SK-N-SH treated with all-trans-retinoic acid at 6 μM for 48 hours (cell line): ENCODE data around the gene ITPR2.

Source experiments
- ATAC-seq: fragments of 200-7000 bp; cut with Tn5 transposase; 3 replicates; pipeline ENCODE4 v1.9.1; 2020; ENCODE audit warnings: mild to moderate bottlenecking, moderate library complexity
- BACH2 ChIP-seq: fragments of 250-450 bp; sonication (Bioruptor Pico); IDR thresholded peaks from 2 replicates; pipeline ENCODE4 v1.9.0; 2021; ENCODE audit warnings: mild to moderate bottlenecking, borderline replicate concordance
- CSDC2 ChIP-seq: fragments of 250-450 bp; sonication (Bioruptor Pico); IDR thresholded peaks from 2 replicates; pipeline ENCODE4 v1.5.0; 2020; ENCODE audit warnings: mild to moderate bottlenecking, moderate library complexity
- ESRRG ChIP-seq: fragments of 250-450 bp; sonication (Bioruptor Pico); IDR thresholded peaks from 2 replicates; pipeline ENCODE4 v1.6.1; 2021; ENCODE audit warnings: mild to moderate bottlenecking
- GLIS3 ChIP-seq: fragments of 250-450 bp; sonication (Bioruptor Pico); IDR thresholded peaks from 2 replicates; pipeline ENCODE4 v1.5.0; 2020; ENCODE audit warnings: mild to moderate bottlenecking, moderate library complexity
- ISL1 ChIP-seq: fragments of 250-450 bp; sonication (Bioruptor Pico); IDR thresholded peaks from 2 replicates; pipeline ENCODE4 v2.1.2; 2022; ENCODE audit warnings: mild to moderate bottlenecking, moderate library complexity
- PPARA ChIP-seq: fragments of 250-450 bp; sonication (Bioruptor Pico); IDR thresholded peaks from 2 replicates; pipeline ENCODE4 v1.5.0; 2020; ENCODE audit warnings: mild to moderate bottlenecking, borderline replicate concordance
- SNAI2 ChIP-seq: fragments of 250-450 bp; sonication (Bioruptor Pico); IDR thresholded peaks from 2 replicates; pipeline ENCODE4 v1.5.0; 2020; ENCODE audit warnings: mild to moderate bottlenecking, moderate library complexity
- TCF4 ChIP-seq: fragments of 250-450 bp; sonication (Bioruptor Pico); IDR thresholded peaks from 2 replicates; pipeline ENCODE4 v1.8.0; 2021; ENCODE audit warnings: mild to moderate bottlenecking, moderate library complexity, borderline replicate concordance
- TOX ChIP-seq: fragments of 250-450 bp; sonication (Bioruptor Pico); IDR thresholded peaks from 2 replicates; pipeline ENCODE4 v1.8.0; 2021; ENCODE audit warnings: mild to moderate bottlenecking, moderate library complexity, borderline replicate concordance
- ZFP3 ChIP-seq: fragments of 250-450 bp; sonication (Bioruptor Pico); IDR thresholded peaks from 2 replicates; pipeline ENCODE4 v1.5.0; 2020; ENCODE audit warnings: mild to moderate bottlenecking, moderate library complexity
- ZFP30 ChIP-seq: fragments of 450-650 bp; formaldehyde crosslinking; IDR thresholded peaks from 2 replicates; pipeline ENCODE4 v1.5.0; 2022; ENCODE audit warnings: mild to moderate bottlenecking, moderate library complexity
- ZNF565 ChIP-seq: fragments of 450-650 bp; formaldehyde crosslinking; conservative IDR thresholded peaks from 2 replicates; pipeline ENCODE4 v1.5.0; 2020; ENCODE audit warnings: low read depth, mild to moderate bottlenecking, moderate library complexity
- ZNF70 ChIP-seq: fragments of 450-650 bp; formaldehyde crosslinking; IDR thresholded peaks from 2 replicates; pipeline ENCODE4 v1.5.0; 2020; ENCODE audit warnings: mild to moderate bottlenecking, moderate library complexity
- ZNF8 ChIP-seq: fragments of 450-650 bp; formaldehyde crosslinking; IDR thresholded peaks from 2 replicates; pipeline ENCODE4 v1.5.0; 2020; ENCODE audit warnings: mild to moderate bottlenecking, moderate library complexity
- TF ChIP-seq, protein P1 (sequence below): fragments of 250-450 bp; sonication (Bioruptor Pico); IDR thresholded peaks from 2 replicates; pipeline ENCODE4 v1.5.1; 2021; ENCODE audit warnings: mild to moderate bottlenecking, moderate library complexity
- TF ChIP-seq, protein P2 (sequence below): fragments of 250-450 bp; sonication (Bioruptor Pico); IDR thresholded peaks from 2 replicates; pipeline ENCODE4 v1.5.1; 2020; ENCODE audit warnings: low read depth, mild to moderate bottlenecking, moderate library complexity
- TF ChIP-seq, protein P3 (sequence below): fragments of 250-450 bp; sonication (Bioruptor Pico); IDR thresholded peaks from 2 replicates; pipeline ENCODE4 v1.5.0; 2020; ENCODE audit warnings: mild to moderate bottlenecking, moderate library complexity
- TF ChIP-seq, protein P4 (sequence below): fragments of 250-450 bp; sonication (Bioruptor Pico); IDR thresholded peaks from 2 replicates; pipeline ENCODE4 v1.8.0; 2020; ENCODE audit warnings: mild to moderate bottlenecking, moderate library complexity, borderline replicate concordance
- TF ChIP-seq, protein P5 (sequence below): fragments of 250-450 bp; sonication (Bioruptor Pico); IDR thresholded peaks from 2 replicates; pipeline ENCODE4 v1.8.0; 2021; ENCODE audit warnings: low read depth, mild to moderate bottlenecking, moderate library complexity, borderline replicate concordance

The ITPR2 gene

DNA sequence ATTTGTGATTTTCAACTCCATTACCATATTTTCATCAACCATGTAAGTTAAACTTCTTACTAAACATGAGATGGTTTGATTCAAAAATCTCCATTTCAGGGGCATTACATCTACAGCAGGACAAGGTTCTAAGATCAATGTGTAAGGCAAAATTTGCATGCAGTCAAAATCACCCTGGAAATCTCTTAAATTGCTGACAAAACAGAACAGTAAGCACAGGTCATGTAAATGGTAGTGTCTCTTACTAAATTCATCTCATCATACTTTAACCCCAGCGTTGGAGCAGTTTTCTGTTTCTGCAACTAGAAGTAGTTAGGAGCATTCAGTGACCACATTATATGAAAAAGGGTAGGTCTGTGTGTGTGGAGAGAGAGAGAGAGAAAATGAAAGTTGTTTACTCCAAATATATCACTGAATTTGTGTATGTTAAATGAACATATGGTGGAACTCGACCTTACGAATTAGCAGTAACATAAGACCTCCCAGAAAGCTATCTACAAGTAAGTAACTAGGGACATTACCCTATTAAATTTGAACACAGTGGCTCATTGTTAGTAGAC is 410.1 kb downstream of the ITPR2 start:
- ATAC-seq: no peak
- TF ChIP-seq ZNF8 (CRISPR knock-in tag): no peak
- no peak for TF ChIP-seq SNAI2 (CRISPR knock-in tag)
- TF ChIP-seq, protein P1, sequence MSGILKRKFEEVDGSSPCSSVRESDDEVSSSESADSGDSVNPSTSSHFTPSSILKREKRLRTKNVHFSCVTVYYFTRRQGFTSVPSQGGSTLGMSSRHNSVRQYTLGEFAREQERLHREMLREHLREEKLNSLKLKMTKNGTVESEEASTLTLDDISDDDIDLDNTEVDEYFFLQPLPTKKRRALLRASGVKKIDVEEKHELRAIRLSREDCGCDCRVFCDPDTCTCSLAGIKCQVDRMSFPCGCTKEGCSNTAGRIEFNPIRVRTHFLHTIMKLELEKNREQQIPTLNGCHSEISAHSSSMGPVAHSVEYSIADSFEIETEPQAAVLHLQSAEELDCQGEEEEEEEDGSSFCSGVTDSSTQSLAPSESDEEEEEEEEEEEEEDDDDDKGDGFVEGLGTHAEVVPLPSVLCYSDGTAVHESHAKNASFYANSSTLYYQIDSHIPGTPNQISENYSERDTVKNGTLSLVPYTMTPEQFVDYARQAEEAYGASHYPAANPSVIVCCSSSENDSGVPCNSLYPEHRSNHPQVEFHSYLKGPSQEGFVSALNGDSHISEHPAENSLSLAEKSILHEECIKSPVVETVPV: no peak
- TF ChIP-seq, protein P2, sequence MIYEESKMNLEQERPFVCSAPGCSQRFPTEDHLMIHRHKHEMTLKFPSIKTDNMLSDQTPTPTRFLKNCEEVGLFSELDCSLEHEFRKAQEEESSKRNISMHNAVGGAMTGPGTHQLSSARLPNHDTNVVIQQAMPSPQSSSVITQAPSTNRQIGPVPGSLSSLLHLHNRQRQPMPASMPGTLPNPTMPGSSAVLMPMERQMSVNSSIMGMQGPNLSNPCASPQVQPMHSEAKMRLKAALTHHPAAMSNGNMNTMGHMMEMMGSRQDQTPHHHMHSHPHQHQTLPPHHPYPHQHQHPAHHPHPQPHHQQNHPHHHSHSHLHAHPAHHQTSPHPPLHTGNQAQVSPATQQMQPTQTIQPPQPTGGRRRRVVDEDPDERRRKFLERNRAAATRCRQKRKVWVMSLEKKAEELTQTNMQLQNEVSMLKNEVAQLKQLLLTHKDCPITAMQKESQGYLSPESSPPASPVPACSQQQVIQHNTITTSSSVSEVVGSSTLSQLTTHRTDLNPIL (CRISPR knock-in tag): no peak
- no peak for TF ChIP-seq ZNF565 (CRISPR knock-in tag)
- TF ChIP-seq, protein P3, sequence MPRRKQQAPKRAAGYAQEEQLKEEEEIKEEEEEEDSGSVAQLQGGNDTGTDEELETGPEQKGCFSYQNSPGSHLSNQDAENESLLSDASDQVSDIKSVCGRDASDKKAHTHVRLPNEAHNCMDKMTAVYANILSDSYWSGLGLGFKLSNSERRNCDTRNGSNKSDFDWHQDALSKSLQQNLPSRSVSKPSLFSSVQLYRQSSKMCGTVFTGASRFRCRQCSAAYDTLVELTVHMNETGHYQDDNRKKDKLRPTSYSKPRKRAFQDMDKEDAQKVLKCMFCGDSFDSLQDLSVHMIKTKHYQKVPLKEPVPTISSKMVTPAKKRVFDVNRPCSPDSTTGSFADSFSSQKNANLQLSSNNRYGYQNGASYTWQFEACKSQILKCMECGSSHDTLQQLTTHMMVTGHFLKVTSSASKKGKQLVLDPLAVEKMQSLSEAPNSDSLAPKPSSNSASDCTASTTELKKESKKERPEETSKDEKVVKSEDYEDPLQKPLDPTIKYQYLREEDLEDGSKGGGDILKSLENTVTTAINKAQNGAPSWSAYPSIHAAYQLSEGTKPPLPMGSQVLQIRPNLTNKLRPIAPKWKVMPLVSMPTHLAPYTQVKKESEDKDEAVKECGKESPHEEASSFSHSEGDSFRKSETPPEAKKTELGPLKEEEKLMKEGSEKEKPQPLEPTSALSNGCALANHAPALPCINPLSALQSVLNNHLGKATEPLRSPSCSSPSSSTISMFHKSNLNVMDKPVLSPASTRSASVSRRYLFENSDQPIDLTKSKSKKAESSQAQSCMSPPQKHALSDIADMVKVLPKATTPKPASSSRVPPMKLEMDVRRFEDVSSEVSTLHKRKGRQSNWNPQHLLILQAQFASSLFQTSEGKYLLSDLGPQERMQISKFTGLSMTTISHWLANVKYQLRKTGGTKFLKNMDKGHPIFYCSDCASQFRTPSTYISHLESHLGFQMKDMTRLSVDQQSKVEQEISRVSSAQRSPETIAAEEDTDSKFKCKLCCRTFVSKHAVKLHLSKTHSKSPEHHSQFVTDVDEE (CRISPR knock-in tag): no peak
- TF ChIP-seq, all 23 proteins: peak for 0

DNA sequence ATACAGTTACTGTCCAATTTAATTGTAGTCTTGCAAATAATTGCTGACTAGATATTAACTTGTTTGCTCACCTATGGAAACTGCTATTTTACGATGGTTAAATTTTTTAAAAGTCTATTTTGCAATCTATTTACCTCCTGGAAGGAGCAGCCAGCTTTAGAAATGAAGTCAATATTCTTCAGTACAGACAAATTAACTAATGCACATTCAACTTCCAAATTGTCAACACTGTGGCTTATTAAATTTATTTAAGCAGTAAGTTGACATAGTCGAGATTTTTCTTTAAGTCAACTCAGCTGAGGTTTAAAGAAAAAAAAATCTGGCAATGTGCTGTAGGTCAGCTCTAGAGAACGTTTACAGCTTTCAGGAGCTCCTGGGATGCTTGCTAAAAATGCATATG is 416.4 kb downstream of the ITPR2 start:
- TF ChIP-seq BACH2 (CRISPR knock-in tag) (no peak), CSDC2 (CRISPR knock-in tag) (no peak), ZFP3 (CRISPR knock-in tag) (no peak), ESRRG (CRISPR knock-in tag) (no peak), TOX (CRISPR knock-in tag) (no peak), ISL1 (CRISPR knock-in tag) (no peak), ZFP30 (CRISPR knock-in tag) (no peak), TCF4 (no peak), PPARA (CRISPR knock-in tag) (no peak), ZNF70 (CRISPR knock-in tag) (no peak)
- TF ChIP-seq, protein P4, sequence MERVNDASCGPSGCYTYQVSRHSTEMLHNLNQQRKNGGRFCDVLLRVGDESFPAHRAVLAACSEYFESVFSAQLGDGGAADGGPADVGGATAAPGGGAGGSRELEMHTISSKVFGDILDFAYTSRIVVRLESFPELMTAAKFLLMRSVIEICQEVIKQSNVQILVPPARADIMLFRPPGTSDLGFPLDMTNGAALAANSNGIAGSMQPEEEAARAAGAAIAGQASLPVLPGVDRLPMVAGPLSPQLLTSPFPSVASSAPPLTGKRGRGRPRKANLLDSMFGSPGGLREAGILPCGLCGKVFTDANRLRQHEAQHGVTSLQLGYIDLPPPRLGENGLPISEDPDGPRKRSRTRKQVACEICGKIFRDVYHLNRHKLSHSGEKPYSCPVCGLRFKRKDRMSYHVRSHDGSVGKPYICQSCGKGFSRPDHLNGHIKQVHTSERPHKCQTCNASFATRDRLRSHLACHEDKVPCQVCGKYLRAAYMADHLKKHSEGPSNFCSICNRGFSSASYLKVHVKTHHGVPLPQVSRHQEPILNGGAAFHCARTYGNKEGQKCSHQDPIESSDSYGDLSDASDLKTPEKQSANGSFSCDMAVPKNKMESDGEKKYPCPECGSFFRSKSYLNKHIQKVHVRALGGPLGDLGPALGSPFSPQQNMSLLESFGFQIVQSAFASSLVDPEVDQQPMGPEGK (CRISPR knock-in tag): no peak
- TF ChIP-seq, protein P1: no peak
- TF ChIP-seq, protein P5, sequence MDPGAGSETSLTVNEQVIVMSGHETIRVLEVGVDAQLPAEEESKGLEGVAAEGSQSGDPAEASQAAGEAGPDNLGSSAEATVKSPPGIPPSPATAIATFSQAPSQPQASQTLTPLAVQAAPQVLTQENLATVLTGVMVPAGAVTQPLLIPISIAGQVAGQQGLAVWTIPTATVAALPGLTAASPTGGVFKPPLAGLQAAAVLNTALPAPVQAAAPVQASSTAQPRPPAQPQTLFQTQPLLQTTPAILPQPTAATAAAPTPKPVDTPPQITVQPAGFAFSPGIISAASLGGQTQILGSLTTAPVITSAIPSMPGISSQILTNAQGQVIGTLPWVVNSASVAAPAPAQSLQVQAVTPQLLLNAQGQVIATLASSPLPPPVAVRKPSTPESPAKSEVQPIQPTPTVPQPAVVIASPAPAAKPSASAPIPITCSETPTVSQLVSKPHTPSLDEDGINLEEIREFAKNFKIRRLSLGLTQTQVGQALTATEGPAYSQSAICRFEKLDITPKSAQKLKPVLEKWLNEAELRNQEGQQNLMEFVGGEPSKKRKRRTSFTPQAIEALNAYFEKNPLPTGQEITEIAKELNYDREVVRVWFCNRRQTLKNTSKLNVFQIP (CRISPR knock-in tag): no peak
- no peak for ATAC-seq

DNA sequence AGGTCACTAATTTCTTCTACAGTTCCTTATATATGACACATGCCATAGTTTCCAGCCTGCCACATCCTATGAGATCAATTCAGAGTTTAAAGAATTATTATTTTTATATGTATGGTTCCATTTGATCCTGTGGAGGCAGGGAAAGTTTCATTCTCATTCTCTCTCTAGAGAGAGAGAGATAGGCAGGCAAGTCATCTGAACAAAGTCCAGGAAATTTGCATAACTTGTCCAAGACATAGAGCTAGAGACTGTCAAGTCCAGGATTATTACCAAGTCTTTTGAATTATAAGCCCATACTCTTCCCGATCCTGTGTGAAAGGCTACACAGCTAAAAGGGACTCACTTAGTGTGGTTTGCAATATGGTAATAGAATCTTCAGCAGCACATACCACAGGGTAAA is 422.3 kb downstream of the ITPR2 start:
- ATAC-seq: no peak
- TF ChIP-seq PPARA (CRISPR knock-in tag) (no peak), TOX (CRISPR knock-in tag) (no peak), ZFP30 (CRISPR knock-in tag) (no peak), CSDC2 (CRISPR knock-in tag) (no peak), TCF4 (no peak), GLIS3 (CRISPR knock-in tag) (no peak), BACH2 (CRISPR knock-in tag) (no peak), ESRRG (CRISPR knock-in tag) (no peak)
- TF ChIP-seq, protein P1: no peak
- TF ChIP-seq, protein P5 (CRISPR knock-in tag): no peak
